C4-2B (cell line): ENCODE measurements around the gene TDRD9.

Experiments used
- CTCF ChIP-seq: fragments of 450-650 bp; conservative IDR thresholded peaks from 2 replicates; pipeline ENCODE4 v1.5.1; 2017; ENCODE audit warnings: mild to moderate bottlenecking
- ZFX ChIP-seq: fragments of 450-650 bp; IDR thresholded peaks from 2 replicates; pipeline ENCODE4 v1.6.1; 2017

- TF ChIP-seq CTCF (no peak), ZFX (no peak)
These were observed 168.1 kb downstream of the TDRD9 start for GRCh38 chr14:104096318-104096717.
